HepG2 (cell line): Measurements from ENCODE around the gene WDR76.

Source experiments
- ARNT ChIP-seq: fragments of 450-650 bp; IDR thresholded peaks from 2 replicates; pipeline ENCODE4 v1.6.1; 2017
- ETV6 ChIP-seq: sonication (generic); formaldehyde crosslinking; conservative IDR thresholded peaks from 2 replicates; pipeline ENCODE4 v1.4.0; 2020; ENCODE audit warnings: missing genetic modification reagents
- JUND ChIP-seq: sonication (generic); formaldehyde crosslinking; IDR thresholded peaks from 2 replicates; pipeline ENCODE4 v1.8.0; 2022; ENCODE audit warnings: mild to moderate bottlenecking, missing genetic modification reagents
- REST ChIP-seq, 2 experiments: IDR thresholded peaks; 2 replicates each; pipeline ENCODE4 v1.6.1; 2011 to 2012; ENCODE audit warnings: low read length in 2 of 2, borderline replicate concordance in 1 of 2, low read depth in 1 of 2, mild to moderate bottlenecking in 1 of 2, moderate library complexity in 1 of 2

DNA sequence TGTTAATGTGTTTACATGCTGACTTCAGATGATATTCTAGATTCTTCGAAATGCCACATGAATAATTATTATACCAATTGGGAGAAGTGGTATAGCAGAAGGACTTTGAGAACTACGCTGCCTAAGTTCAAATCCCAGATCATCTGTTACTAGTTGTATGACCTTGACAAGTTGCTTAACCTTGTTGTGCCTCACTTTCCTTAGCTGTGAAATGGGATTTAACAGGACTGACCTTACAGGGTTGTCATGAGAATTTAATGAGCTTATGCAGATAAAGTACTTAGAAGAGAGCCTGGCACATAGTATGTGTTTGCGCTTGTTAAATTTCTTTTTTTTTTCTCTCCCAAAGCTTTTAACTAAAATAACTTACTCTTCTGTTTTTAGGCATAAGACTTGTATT, 24.4 kb downstream of the WDR76 start:
- TF ChIP-seq ETV6 (no peak), JUND (CRISPR knock-in tag) (no peak), REST (IDR thresholded peaks at IDR 0.05; ENCODE audit: borderline replicate concordance in 1 of 2, low read depth in 1 of 2, low read length in 2 of 2) (no peak), ARNT (no peak)
